HG03108 (cell line): ENCODE data around the gene HHIPL1.

Experiments used
- ATAC-seq: cut with Tn5 transposase; IDR thresholded peaks from one replicate; pipeline ENCODE4 v1.9.1; 2021; ENCODE audit warnings: moderate library complexity; ENCODE audit not compliant: unreplicated experiment

HHIPL1 gene

GRCh38 chr14:99609245-99610170 is 35.4 kb upstream of the HHIPL1 start:
- no peak for ATAC-seq

GRCh38 chr14:99611646-99612045 is 33.3 kb upstream of the HHIPL1 start:
- ATAC-seq, result no peak

- no peak for ATAC-seq
Observed at GRCh38 chr14:99612071-99612737, 32.7 kb upstream of the HHIPL1 start.

GRCh38 chr14:99612738-99613330 is 32.1 kb upstream of the HHIPL1 start:
- no peak for ATAC-seq

- no peak for ATAC-seq
Observed at GRCh38 chr14:99615497-99616157, 29.3 kb upstream of the HHIPL1 start.

- no peak for ATAC-seq
Observed at GRCh38 chr14:99616832-99617800, 27.8 kb upstream of the HHIPL1 start.

- ATAC-seq, result no peak
Observed at GRCh38 chr14:99619835-99620834, 24.8 kb upstream of the HHIPL1 start.

- no peak for ATAC-seq
Observed at GRCh38 chr14:99621948-99622347, 23.0 kb upstream of the HHIPL1 start.

- ATAC-seq, result no peak
Observed at GRCh38 chr14:99624024-99624423, 20.9 kb upstream of the HHIPL1 start.

- no peak for ATAC-seq
Observed at GRCh38 chr14:99624971-99625370, 20.0 kb upstream of the HHIPL1 start.

- no peak for ATAC-seq
Observed at GRCh38 chr14:99625476-99625875, 19.5 kb upstream of the HHIPL1 start.

- ATAC-seq, result no peak
Observed at GRCh38 chr14:99626041-99626648, 18.8 kb upstream of the HHIPL1 start.

GRCh38 chr14:99627100-99627499 is 17.8 kb upstream of the HHIPL1 start:
- ATAC-seq, result no peak

GRCh38 chr14:99627510-99628381 is 17.2 kb upstream of the HHIPL1 start:
- no peak for ATAC-seq

GRCh38 chr14:99628887-99629618 is 15.9 kb upstream of the HHIPL1 start:
- ATAC-seq, result no peak

GRCh38 chr14:99630202-99630601 is 14.7 kb upstream of the HHIPL1 start:
- ATAC-seq, result no peak
